ENCODE measurements around the gene FNIP2.
"Not testable (repeated sequence)": the region's sequence is repeated elsewhere in the genome, so short reads cannot be mapped to it uniquely, and the experiment has no call there.

The FNIP2 gene

DNA sequence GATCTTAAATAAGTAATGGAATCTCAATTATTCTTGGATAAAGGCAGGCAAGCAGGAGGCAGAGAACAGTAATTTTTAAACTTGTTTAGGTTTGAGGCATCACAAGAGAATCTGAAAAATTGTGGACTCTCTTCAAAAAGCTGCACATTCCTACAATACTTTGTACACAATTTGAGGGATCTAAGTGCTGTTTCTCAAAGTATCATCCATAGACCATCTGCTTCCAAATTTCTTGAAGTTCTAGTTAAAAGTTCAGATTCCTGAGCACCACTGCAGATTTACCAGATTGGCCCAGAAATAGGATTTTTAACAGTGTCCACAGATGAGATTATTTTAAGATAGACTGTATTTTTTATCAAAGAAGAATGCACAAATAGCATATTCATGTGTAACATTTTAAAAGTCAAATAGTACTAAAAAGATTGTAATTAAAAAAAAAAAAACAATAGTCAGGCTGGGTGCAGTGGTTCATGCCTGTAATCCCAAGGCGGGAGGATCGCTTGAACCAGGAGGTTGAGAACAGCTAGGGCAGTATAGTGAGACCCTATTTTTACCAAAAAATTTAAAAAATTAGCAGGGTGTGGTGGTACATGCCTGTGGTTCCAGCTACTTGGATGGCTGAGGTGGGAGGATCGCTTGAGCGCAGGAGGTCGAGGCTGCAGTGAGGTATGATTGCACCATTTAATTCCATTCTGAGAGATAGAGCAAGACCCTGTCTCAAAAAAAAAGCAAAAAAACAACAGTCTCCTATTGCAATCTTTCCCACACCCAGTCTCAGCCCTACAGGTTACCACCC, 14.2 kb upstream of the FNIP2 start:
- no peaks in the 10 kb centered on the region for H4K20me1 ChIP-seq (ENCODE audit: insufficient read depth)
- H3K79me2 ChIP-seq (ENCODE audit: insufficient read depth, low read depth), result no peaks in the 10 kb centered on the region
- TF ChIP-seq, protein P1, sequence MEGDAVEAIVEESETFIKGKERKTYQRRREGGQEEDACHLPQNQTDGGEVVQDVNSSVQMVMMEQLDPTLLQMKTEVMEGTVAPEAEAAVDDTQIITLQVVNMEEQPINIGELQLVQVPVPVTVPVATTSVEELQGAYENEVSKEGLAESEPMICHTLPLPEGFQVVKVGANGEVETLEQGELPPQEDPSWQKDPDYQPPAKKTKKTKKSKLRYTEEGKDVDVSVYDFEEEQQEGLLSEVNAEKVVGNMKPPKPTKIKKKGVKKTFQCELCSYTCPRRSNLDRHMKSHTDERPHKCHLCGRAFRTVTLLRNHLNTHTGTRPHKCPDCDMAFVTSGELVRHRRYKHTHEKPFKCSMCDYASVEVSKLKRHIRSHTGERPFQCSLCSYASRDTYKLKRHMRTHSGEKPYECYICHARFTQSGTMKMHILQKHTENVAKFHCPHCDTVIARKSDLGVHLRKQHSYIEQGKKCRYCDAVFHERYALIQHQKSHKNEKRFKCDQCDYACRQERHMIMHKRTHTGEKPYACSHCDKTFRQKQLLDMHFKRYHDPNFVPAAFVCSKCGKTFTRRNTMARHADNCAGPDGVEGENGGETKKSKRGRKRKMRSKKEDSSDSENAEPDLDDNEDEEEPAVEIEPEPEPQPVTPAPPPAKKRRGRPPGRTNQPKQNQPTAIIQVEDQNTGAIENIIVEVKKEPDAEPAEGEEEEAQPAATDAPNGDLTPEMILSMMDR (conservative IDR thresholded peaks at IDR 0.05; ENCODE audit: low read depth, low read length), result no peak
- H3K27me3 ChIP-seq (ENCODE audit: insufficient read depth, low read depth), result no peaks in the 10 kb centered on the region
- no peaks in the 10 kb centered on the region for H3K36me3 ChIP-seq (ENCODE audit: insufficient read depth)
- no peak overlapping the region for H3K4me2 ChIP-seq
- H3K4me3 ChIP-seq (IDR thresholded peaks at IDR 0.05; ENCODE audit: insufficient read depth, low read depth, low read length), result no peak overlapping the region
- H3K27ac ChIP-seq, result no peak overlapping the region
- H3K4me1 ChIP-seq (ENCODE audit: low read depth, poor library complexity, severe bottlenecking), result no peaks in the 10 kb centered on the region
- no peak overlapping the region for H2AFZ ChIP-seq (ENCODE audit: low read depth)
- H3K9ac ChIP-seq, result no peak overlapping the region

DNA sequence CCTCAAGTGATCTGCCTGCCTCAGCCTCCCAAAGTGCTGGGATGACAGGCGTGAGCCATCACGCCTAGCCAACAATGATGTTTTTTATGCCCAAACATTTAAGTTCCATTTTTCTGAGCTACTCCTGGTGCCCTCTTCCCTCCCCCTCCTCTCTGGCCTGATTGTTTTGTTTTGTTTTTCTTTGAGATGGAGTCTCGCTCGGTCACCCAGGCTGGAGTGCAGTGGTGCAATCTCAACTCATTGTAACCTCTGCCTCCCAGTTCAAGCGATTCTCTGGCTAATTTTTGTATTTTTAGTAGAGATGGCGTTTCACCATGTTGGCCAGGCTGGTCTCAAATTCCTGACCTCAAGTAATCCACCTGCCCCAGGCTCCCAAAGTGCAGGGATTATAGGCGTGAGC, 13.0 kb upstream of the FNIP2 start:
- H3K27me3 ChIP-seq (ENCODE audit: insufficient read depth, low read depth); H3K79me2 ChIP-seq (ENCODE audit: insufficient read depth, low read depth); H3K4me2 ChIP-seq; H2AFZ ChIP-seq (ENCODE audit: low read depth); H4K20me1 ChIP-seq (ENCODE audit: insufficient read depth); H3K36me3 ChIP-seq (ENCODE audit: insufficient read depth); H3K4me3 ChIP-seq (IDR thresholded peaks at IDR 0.05; ENCODE audit: insufficient read depth, low read depth, low read length); H3K9ac ChIP-seq; H3K4me1 ChIP-seq (ENCODE audit: low read depth, poor library complexity, severe bottlenecking); H3K27ac ChIP-seq: not testable (repeated sequence)

DNA sequence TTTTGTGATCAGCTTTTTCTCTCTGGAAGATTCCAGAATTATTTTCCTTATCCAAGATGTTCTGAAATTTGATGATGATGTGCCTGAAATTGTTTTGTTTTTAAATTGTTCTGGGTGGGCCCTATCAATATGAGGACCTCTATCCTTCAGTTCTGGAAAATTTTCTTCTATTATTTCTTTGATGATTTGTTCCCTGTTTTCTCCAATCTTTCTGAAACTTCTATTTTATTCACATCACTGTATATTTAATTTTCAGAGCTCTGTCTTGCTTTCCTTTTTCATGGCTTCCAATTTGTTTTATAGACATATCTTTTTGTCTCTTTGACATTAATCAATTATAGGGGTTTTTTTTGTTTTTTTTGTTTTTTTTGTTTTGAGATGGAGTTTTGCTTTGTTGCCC, 12.2 kb upstream of the FNIP2 start:
- no peaks in the 10 kb centered on the region for H3K4me1 ChIP-seq (ENCODE audit: low read depth, poor library complexity, severe bottlenecking)
- TF ChIP-seq, protein P1 (conservative IDR thresholded peaks at IDR 0.05; ENCODE audit: low read depth, low read length), result no peak
- H3K9ac ChIP-seq, result no peak overlapping the region
- H3K4me3 ChIP-seq (IDR thresholded peaks at IDR 0.05; ENCODE audit: insufficient read depth, low read depth, low read length), result no peak overlapping the region
- H4K20me1 ChIP-seq (ENCODE audit: insufficient read depth), result no peaks in the 10 kb centered on the region
- no peak overlapping the region for H3K4me2 ChIP-seq
- no peaks in the 10 kb centered on the region for H3K79me2 ChIP-seq (ENCODE audit: insufficient read depth, low read depth)
- H3K27me3 ChIP-seq (ENCODE audit: insufficient read depth, low read depth), result no peaks in the 10 kb centered on the region
- no peak overlapping the region for H2AFZ ChIP-seq (ENCODE audit: low read depth)
- H3K36me3 ChIP-seq (ENCODE audit: insufficient read depth), result no peaks in the 10 kb centered on the region
- H3K27ac ChIP-seq, result no peak overlapping the region

DNA sequence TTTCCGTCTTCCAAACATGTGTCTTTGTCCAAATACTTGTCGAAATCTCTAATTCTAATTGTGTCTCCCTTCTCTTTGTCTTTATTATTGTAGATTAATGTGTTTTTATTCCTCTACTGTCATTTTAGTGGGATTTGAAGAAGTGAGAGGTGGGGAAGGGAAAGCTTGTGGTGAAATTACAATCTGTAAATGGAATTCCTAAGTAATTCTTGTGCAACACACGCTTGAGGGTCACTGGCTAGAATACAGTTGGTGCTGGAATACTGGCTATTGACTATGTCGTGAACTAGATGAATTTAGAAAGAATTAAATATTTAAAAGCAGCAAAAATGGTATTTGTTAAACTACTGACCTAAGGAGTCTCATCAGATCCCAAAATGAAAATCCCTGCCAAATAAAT, 10.7 kb upstream of the FNIP2 start:
- Histone ChIP-seq H3K9ac (no peak overlapping the region), H3K27me3 (ENCODE audit: insufficient read depth, low read depth) (no peaks in the 10 kb centered on the region), H4K20me1 (ENCODE audit: insufficient read depth) (no peaks in the 10 kb centered on the region), H3K27ac (no peak overlapping the region), H3K36me3 (ENCODE audit: insufficient read depth) (no peaks in the 10 kb centered on the region), H3K4me1 (ENCODE audit: low read depth, poor library complexity, severe bottlenecking) (no peaks in the 10 kb centered on the region), H3K79me2 (ENCODE audit: insufficient read depth, low read depth) (no peaks in the 10 kb centered on the region), H3K4me2 (no peak overlapping the region), H3K4me3 (IDR thresholded peaks at IDR 0.05; ENCODE audit: insufficient read depth, low read depth, low read length) (no peak overlapping the region), H2AFZ (ENCODE audit: low read depth) (no peak overlapping the region)
- TF ChIP-seq, protein P1 (conservative IDR thresholded peaks at IDR 0.05; ENCODE audit: low read depth, low read length), result no peak

DNA sequence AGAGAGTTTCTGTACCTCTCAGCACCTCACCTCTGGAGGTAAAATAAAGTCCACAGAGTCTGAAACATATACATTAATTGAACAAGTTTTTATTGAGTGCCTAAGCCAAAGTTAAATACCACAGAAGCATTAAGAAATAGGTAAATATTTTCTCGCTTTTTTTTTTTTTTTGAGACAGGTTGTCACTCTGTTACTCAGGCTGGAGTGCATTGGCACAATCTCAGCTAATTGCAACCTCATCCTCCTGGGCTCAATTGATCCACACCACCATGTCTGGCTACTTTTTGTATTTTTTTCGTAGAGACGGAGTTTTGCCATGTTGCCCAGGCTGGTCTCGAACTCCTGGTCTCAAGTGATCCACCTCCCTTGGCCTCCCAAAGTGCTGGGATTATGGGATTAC, 10.1 kb upstream of the FNIP2 start:
- Histone ChIP-seq H3K4me2 (no peak overlapping the region), H3K9ac (no peak overlapping the region), H2AFZ (ENCODE audit: low read depth) (no peak overlapping the region), H3K79me2 (ENCODE audit: insufficient read depth, low read depth) (no peaks in the 10 kb centered on the region), H4K20me1 (ENCODE audit: insufficient read depth) (no peaks in the 10 kb centered on the region), H3K27me3 (ENCODE audit: insufficient read depth, low read depth) (no peaks in the 10 kb centered on the region), H3K27ac (no peak overlapping the region), H3K36me3 (ENCODE audit: insufficient read depth) (no peaks in the 10 kb centered on the region), H3K4me3 (IDR thresholded peaks at IDR 0.05; ENCODE audit: insufficient read depth, low read depth, low read length) (no peak overlapping the region), H3K4me1 (ENCODE audit: low read depth, poor library complexity, severe bottlenecking) (no peaks in the 10 kb centered on the region)
- TF ChIP-seq, protein P1 (conservative IDR thresholded peaks at IDR 0.05; ENCODE audit: low read depth, low read length), result no peak

DNA sequence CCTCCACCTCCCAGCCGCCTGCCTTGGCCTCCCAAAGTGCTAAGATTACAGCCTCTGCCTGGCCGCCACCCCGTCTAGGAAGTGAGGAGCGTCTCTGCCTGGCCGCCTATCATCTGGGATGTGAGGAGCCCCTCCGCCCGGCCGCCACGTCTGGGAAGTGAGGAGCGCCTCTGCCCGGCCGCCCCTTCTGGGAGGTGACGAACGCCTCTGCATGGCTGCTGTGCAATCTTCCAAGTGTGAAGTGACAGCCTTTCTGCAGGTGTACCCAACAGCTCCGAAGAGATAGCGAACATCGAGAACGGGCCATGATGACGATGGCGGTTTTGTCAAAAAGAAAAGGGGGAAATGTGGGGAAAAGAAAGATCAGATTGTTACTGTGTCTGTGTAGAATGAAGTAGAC, 9.3 kb upstream of the FNIP2 start:
- not testable (repeated sequence) for H3K79me2 ChIP-seq (ENCODE audit: insufficient read depth, low read depth); H3K4me3 ChIP-seq (IDR thresholded peaks at IDR 0.05; ENCODE audit: insufficient read depth, low read depth, low read length); H3K4me1 ChIP-seq (ENCODE audit: low read depth, poor library complexity, severe bottlenecking); H3K27me3 ChIP-seq (ENCODE audit: insufficient read depth, low read depth); H3K9ac ChIP-seq; H4K20me1 ChIP-seq (ENCODE audit: insufficient read depth); H3K4me2 ChIP-seq; H2AFZ ChIP-seq (ENCODE audit: low read depth); H3K36me3 ChIP-seq (ENCODE audit: insufficient read depth); H3K27ac ChIP-seq

All from KMS-11 (cell line).